SK-N-SH treated with all-trans-retinoic acid at 6 μM for 48 hours (cell line): ENCODE data around the gene ATP1B3.
A peak's percentile ranks its signal among the peaks of the same experiment; 100 is the strongest.

Experiments
- ATAC-seq: fragments of 200-7000 bp; cut with Tn5 transposase; 3 replicates; pipeline ENCODE4 v1.9.1; 2020; ENCODE audit warnings: mild to moderate bottlenecking, moderate library complexity
- ARNTL ChIP-seq: fragments of 450-650 bp; formaldehyde crosslinking; IDR thresholded peaks from 2 replicates; pipeline ENCODE4 v1.5.0; 2020; ENCODE audit warnings: low read depth, mild to moderate bottlenecking, moderate library complexity, borderline replicate concordance
- BACH2 ChIP-seq: fragments of 250-450 bp; sonication (Bioruptor Pico); IDR thresholded peaks from 2 replicates; pipeline ENCODE4 v1.9.0; 2021; ENCODE audit warnings: mild to moderate bottlenecking, borderline replicate concordance
- CSDC2 ChIP-seq: fragments of 250-450 bp; sonication (Bioruptor Pico); IDR thresholded peaks from 2 replicates; pipeline ENCODE4 v1.5.0; 2020; ENCODE audit warnings: mild to moderate bottlenecking, moderate library complexity
- ESRRG ChIP-seq: fragments of 250-450 bp; sonication (Bioruptor Pico); IDR thresholded peaks from 2 replicates; pipeline ENCODE4 v1.6.1; 2021; ENCODE audit warnings: mild to moderate bottlenecking
- GLIS3 ChIP-seq: fragments of 250-450 bp; sonication (Bioruptor Pico); IDR thresholded peaks from 2 replicates; pipeline ENCODE4 v1.5.0; 2020; ENCODE audit warnings: mild to moderate bottlenecking, moderate library complexity
- ISL1 ChIP-seq: fragments of 250-450 bp; sonication (Bioruptor Pico); IDR thresholded peaks from 2 replicates; pipeline ENCODE4 v2.1.2; 2022; ENCODE audit warnings: mild to moderate bottlenecking, moderate library complexity
- OSR1 ChIP-seq: fragments of 250-450 bp; sonication (Bioruptor Pico); IDR thresholded peaks from 2 replicates; pipeline ENCODE4 v1.8.0; 2022; ENCODE audit warnings: moderate library complexity, mild to moderate bottlenecking, inconsistent platforms
- PPARA ChIP-seq: fragments of 250-450 bp; sonication (Bioruptor Pico); IDR thresholded peaks from 2 replicates; pipeline ENCODE4 v1.5.0; 2020; ENCODE audit warnings: mild to moderate bottlenecking, borderline replicate concordance
- SNAI2 ChIP-seq: fragments of 250-450 bp; sonication (Bioruptor Pico); IDR thresholded peaks from 2 replicates; pipeline ENCODE4 v1.5.0; 2020; ENCODE audit warnings: mild to moderate bottlenecking, moderate library complexity
- TCF4 ChIP-seq: fragments of 250-450 bp; sonication (Bioruptor Pico); IDR thresholded peaks from 2 replicates; pipeline ENCODE4 v1.8.0; 2021; ENCODE audit warnings: mild to moderate bottlenecking, moderate library complexity, borderline replicate concordance
- TOX ChIP-seq: fragments of 250-450 bp; sonication (Bioruptor Pico); IDR thresholded peaks from 2 replicates; pipeline ENCODE4 v1.8.0; 2021; ENCODE audit warnings: mild to moderate bottlenecking, moderate library complexity, borderline replicate concordance
- ZFP3 ChIP-seq: fragments of 250-450 bp; sonication (Bioruptor Pico); IDR thresholded peaks from 2 replicates; pipeline ENCODE4 v1.5.0; 2020; ENCODE audit warnings: mild to moderate bottlenecking, moderate library complexity
- ZFP30 ChIP-seq: fragments of 450-650 bp; formaldehyde crosslinking; IDR thresholded peaks from 2 replicates; pipeline ENCODE4 v1.5.0; 2022; ENCODE audit warnings: mild to moderate bottlenecking, moderate library complexity
- ZNF565 ChIP-seq: fragments of 450-650 bp; formaldehyde crosslinking; conservative IDR thresholded peaks from 2 replicates; pipeline ENCODE4 v1.5.0; 2020; ENCODE audit warnings: low read depth, mild to moderate bottlenecking, moderate library complexity
- ZNF70 ChIP-seq: fragments of 450-650 bp; formaldehyde crosslinking; IDR thresholded peaks from 2 replicates; pipeline ENCODE4 v1.5.0; 2020; ENCODE audit warnings: mild to moderate bottlenecking, moderate library complexity
- ZNF8 ChIP-seq: fragments of 450-650 bp; formaldehyde crosslinking; IDR thresholded peaks from 2 replicates; pipeline ENCODE4 v1.5.0; 2020; ENCODE audit warnings: mild to moderate bottlenecking, moderate library complexity
- TF ChIP-seq, protein P1 (sequence below): fragments of 250-450 bp; sonication (Bioruptor Pico); IDR thresholded peaks from 2 replicates; pipeline ENCODE4 v1.8.0; 2020; ENCODE audit warnings: mild to moderate bottlenecking, moderate library complexity, borderline replicate concordance
- TF ChIP-seq, protein P2 (sequence below): fragments of 250-450 bp; sonication (Bioruptor Pico); IDR thresholded peaks from 2 replicates; pipeline ENCODE4 v1.5.1; 2021; ENCODE audit warnings: mild to moderate bottlenecking, moderate library complexity
- TF ChIP-seq, protein P3 (sequence below): fragments of 250-450 bp; sonication (Bioruptor Pico); IDR thresholded peaks from 2 replicates; pipeline ENCODE4 v1.8.0; 2021; ENCODE audit warnings: low read depth, mild to moderate bottlenecking, moderate library complexity, borderline replicate concordance
- TF ChIP-seq, protein P4 (sequence below): fragments of 250-450 bp; sonication (Bioruptor Pico); IDR thresholded peaks from 2 replicates; pipeline ENCODE4 v1.5.0; 2020; ENCODE audit warnings: mild to moderate bottlenecking, moderate library complexity

The ATP1B3 gene

DNA sequence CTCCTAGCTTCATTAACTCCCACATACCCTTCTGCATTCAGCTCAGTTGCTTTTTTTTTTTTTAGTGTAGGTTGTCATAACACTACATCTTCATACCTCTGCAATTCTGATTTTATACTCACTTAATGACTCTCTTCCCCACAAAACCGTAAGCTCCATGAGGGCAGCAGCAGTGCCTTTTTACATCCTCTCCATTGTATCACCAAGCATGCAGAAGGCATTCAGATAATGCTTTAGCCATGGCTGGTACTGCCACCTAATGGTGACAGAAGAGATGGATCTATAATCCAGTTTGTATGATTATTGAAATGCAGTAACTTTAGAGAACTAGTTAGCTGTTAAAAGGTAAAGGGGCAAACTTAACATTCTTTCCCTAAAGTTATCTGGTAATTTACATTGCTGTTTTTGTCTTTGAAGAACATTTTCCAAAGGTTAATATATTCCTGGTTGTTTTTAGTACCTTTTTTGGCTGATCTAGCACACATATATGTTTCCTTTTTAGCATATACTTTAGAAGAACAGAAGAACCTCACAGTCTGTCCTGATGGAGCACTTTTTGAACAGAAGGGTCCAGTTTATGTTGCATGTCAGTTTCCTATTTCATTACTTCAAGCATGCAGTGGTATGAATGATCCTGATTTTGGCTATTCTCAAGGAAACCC, 36.8 kb downstream of the ATP1B3 start (continued):
- TF ChIP-seq, protein P1, sequence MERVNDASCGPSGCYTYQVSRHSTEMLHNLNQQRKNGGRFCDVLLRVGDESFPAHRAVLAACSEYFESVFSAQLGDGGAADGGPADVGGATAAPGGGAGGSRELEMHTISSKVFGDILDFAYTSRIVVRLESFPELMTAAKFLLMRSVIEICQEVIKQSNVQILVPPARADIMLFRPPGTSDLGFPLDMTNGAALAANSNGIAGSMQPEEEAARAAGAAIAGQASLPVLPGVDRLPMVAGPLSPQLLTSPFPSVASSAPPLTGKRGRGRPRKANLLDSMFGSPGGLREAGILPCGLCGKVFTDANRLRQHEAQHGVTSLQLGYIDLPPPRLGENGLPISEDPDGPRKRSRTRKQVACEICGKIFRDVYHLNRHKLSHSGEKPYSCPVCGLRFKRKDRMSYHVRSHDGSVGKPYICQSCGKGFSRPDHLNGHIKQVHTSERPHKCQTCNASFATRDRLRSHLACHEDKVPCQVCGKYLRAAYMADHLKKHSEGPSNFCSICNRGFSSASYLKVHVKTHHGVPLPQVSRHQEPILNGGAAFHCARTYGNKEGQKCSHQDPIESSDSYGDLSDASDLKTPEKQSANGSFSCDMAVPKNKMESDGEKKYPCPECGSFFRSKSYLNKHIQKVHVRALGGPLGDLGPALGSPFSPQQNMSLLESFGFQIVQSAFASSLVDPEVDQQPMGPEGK (CRISPR knock-in tag), result no peak
- TF ChIP-seq ZNF70 (CRISPR knock-in tag), result no peak

DNA sequence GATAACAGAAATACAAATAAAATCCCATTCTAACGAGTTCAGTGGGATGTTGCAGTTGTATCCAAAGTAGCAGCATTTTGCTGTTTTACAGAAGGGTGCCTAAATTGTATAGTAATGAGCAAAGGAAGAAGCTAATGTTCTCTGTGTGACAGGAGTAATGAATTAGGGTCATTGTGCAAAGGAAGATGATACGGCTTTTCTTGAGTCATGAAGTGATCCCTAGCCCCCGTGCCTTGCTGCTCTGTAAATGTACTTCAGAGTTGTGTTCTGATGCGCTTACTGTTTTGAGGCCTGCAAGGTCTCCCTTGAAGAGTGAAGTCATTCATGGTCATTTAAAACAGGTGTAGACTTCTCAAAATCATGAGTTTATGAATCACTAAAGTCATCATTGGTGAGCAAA, 37.9 kb downstream of the ATP1B3 start:
- TF ChIP-seq ARNTL (no peak), PPARA (CRISPR knock-in tag) (no peak), ESRRG (CRISPR knock-in tag) (no peak), ZFP30 (no peak), ZNF565 (CRISPR knock-in tag) (no peak), ISL1 (CRISPR knock-in tag) (no peak), TOX (CRISPR knock-in tag) (no peak), ZNF8 (no peak)
- TF ChIP-seq, protein P1 (CRISPR knock-in tag), result no peak
- TF ChIP-seq, protein P2, sequence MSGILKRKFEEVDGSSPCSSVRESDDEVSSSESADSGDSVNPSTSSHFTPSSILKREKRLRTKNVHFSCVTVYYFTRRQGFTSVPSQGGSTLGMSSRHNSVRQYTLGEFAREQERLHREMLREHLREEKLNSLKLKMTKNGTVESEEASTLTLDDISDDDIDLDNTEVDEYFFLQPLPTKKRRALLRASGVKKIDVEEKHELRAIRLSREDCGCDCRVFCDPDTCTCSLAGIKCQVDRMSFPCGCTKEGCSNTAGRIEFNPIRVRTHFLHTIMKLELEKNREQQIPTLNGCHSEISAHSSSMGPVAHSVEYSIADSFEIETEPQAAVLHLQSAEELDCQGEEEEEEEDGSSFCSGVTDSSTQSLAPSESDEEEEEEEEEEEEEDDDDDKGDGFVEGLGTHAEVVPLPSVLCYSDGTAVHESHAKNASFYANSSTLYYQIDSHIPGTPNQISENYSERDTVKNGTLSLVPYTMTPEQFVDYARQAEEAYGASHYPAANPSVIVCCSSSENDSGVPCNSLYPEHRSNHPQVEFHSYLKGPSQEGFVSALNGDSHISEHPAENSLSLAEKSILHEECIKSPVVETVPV, result no peak
- no peak for ATAC-seq

DNA sequence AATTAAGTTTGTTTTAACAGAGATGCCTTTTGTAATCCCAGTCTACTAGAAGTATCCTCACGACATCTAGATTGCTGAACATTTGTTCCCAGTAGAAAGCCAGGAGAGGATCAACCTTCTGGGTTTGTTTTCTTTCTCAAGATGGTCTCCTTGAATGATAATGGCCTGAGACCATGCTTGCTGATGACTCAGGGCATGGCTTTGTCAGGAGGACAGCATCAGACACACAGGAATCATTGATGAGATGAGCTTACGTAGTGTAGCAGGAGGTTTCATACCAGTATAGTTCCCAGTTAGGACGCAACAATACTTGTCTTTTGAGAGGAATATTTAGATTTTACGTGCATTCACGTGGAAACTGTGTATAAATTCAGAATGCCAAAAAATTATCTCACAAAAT, 38.6 kb downstream of the ATP1B3 start:
- no peak for ATAC-seq
- TF ChIP-seq ARNTL (no peak), BACH2 (CRISPR knock-in tag) (no peak), ZNF565 (CRISPR knock-in tag) (no peak)
- TF ChIP-seq, protein P1 (CRISPR knock-in tag), result no peak
- TF ChIP-seq, protein P3, sequence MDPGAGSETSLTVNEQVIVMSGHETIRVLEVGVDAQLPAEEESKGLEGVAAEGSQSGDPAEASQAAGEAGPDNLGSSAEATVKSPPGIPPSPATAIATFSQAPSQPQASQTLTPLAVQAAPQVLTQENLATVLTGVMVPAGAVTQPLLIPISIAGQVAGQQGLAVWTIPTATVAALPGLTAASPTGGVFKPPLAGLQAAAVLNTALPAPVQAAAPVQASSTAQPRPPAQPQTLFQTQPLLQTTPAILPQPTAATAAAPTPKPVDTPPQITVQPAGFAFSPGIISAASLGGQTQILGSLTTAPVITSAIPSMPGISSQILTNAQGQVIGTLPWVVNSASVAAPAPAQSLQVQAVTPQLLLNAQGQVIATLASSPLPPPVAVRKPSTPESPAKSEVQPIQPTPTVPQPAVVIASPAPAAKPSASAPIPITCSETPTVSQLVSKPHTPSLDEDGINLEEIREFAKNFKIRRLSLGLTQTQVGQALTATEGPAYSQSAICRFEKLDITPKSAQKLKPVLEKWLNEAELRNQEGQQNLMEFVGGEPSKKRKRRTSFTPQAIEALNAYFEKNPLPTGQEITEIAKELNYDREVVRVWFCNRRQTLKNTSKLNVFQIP (CRISPR knock-in tag), result no peak

DNA sequence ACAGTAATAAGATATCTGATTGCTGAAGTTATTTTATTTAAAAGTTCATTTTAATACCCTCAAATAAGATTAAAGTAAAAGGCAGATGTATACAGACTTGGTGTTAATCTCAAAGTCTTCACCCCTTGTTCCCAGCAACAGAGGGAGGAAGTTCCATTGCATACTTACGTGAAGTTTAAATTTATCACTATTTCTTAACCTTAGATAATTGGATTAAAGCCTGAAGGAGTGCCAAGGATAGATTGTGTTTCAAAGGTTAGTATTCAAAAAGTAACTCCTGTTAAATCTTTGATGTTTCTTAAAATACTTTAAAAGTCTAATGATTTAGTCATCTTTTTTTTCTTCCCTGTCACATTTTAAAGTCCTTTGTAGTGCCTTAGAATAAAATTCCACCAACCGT, 39.3 kb downstream of the ATP1B3 start:
- peak; percentile 68 for ATAC-seq
- TF ChIP-seq TOX (CRISPR knock-in tag), result no peak
- TF ChIP-seq ISL1 (CRISPR knock-in tag), result peak; percentile 67

DNA sequence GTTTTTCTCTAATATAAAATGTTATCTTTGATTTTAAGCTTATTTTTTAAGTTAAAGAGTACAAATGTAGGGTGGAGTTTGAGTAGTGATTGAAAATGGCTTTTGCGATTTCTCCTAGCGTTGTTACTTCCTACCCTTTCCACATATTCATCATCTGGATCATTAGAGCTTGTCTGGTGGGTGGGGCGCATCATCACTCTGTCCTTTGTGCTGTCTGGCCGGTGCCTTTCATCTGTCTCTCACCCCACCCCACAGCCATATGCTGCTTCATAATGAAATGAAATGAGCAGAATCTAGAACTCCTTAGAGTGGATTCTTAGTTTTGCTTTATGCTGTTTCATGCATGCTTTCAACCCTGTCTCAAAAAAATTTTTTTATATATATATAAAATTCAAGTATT, 44.3 kb downstream of the ATP1B3 start:
- ATAC-seq, result no peak
- TF ChIP-seq, protein P3 (CRISPR knock-in tag), result no peak
- TF ChIP-seq TCF4 (CRISPR knock-in tag) (no peak), ZNF70 (CRISPR knock-in tag) (no peak), ISL1 (CRISPR knock-in tag) (no peak), GLIS3 (CRISPR knock-in tag) (no peak), ZNF565 (CRISPR knock-in tag) (no peak), ZFP3 (CRISPR knock-in tag) (no peak), BACH2 (CRISPR knock-in tag) (no peak), ZFP30 (no peak), SNAI2 (CRISPR knock-in tag) (no peak), CSDC2 (CRISPR knock-in tag) (no peak), ZNF8 (no peak), TOX (CRISPR knock-in tag) (no peak), OSR1 (CRISPR knock-in tag) (no peak)
- TF ChIP-seq, protein P4, sequence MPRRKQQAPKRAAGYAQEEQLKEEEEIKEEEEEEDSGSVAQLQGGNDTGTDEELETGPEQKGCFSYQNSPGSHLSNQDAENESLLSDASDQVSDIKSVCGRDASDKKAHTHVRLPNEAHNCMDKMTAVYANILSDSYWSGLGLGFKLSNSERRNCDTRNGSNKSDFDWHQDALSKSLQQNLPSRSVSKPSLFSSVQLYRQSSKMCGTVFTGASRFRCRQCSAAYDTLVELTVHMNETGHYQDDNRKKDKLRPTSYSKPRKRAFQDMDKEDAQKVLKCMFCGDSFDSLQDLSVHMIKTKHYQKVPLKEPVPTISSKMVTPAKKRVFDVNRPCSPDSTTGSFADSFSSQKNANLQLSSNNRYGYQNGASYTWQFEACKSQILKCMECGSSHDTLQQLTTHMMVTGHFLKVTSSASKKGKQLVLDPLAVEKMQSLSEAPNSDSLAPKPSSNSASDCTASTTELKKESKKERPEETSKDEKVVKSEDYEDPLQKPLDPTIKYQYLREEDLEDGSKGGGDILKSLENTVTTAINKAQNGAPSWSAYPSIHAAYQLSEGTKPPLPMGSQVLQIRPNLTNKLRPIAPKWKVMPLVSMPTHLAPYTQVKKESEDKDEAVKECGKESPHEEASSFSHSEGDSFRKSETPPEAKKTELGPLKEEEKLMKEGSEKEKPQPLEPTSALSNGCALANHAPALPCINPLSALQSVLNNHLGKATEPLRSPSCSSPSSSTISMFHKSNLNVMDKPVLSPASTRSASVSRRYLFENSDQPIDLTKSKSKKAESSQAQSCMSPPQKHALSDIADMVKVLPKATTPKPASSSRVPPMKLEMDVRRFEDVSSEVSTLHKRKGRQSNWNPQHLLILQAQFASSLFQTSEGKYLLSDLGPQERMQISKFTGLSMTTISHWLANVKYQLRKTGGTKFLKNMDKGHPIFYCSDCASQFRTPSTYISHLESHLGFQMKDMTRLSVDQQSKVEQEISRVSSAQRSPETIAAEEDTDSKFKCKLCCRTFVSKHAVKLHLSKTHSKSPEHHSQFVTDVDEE (CRISPR knock-in tag), result no peak
